Tibial nerve (tissue), 4 donors: ENCODE measurements around the gene CHCHD10. TPM values are rescaled to one million over a fixed set of nuclear protein-coding genes. Genes with fewer than 3 reads are reported as not detected.

Experiments
- DNase-seq, 2 donors: peaks; one replicate each; pipeline ENCODE4 v3.0.0-alpha.2; 2019; ENCODE audit warnings: low spot score in 2 of 2
- H3K27ac ChIP-seq, 4 donors: fragments of 200-600 bp; sonication (generic) in 3 of 4; one replicate each; pipeline ENCODE4 v1.5.1; 2017 to 2019; ENCODE audit warnings: mild to moderate bottlenecking in 1 of 4
- H3K27me3 ChIP-seq, 2 donors: fragments of 200-600 bp; sonication (generic) in 1 of 2; one replicate each; pipeline versions ENCODE4 v1.5.1 to v1.6.0; 2017 to 2019
- H3K36me3 ChIP-seq, 3 donors: fragments of 200-600 bp; sonication (generic); one replicate each; pipeline ENCODE4 v1.5.1; 2018 to 2019
- H3K4me1 ChIP-seq, 4 donors: fragments of 200-600 bp; sonication (generic) in 3 of 4; one replicate each; pipeline ENCODE4 v1.5.1; 2017 to 2019
- H3K4me3 ChIP-seq, 4 donors: fragments of 200-600 bp; sonication (generic) in 3 of 4; one replicate each; pipeline ENCODE4 v1.5.1; 2017 to 2019; ENCODE audit warnings: mild to moderate bottlenecking in 1 of 4, moderate library complexity in 1 of 4
- H3K9me3 ChIP-seq, 4 donors: fragments of 200-600 bp; sonication (generic) in 3 of 4; one replicate each; pipeline ENCODE4 v1.5.1; 2017 to 2019
- EP300 ChIP-seq, 2 donors: sonication (generic); formaldehyde crosslinking; IDR thresholded peaks; one replicate each; pipeline ENCODE4 v1.6.1; 2017; ENCODE audit warnings: antibody characterized with exemption in 2 of 2, mild to moderate bottlenecking in 1 of 2
- POLR2A ChIP-seq, 2 donors: fragments of 450-650 bp; IDR thresholded peaks; one replicate each; pipeline ENCODE4 v1.6.1; 2017; ENCODE audit warnings: antibody characterized with exemption in 2 of 2, mild to moderate bottlenecking in 2 of 2, moderate library complexity in 2 of 2
- whole genome bisulfite sequencing, 2 donors: methylation state at CpG; one replicate each; pipeline ENCODE4 v1.1.5; 2018; 5-methylcytosine and 5-hydroxymethylcytosine counted together
- total RNA-seq, 4 donors: library from RNA; depleted of rRNA; stranded (reverse); fragments of >200 nt; gene quantifications; one replicate each; pipeline ENCODE4 v1.1.0, GENCODE V29; 2016
- TF ChIP-seq, protein P1 (sequence below), 5 experiments: fragments of 200-600 bp in 3 of 5; fragments of 450-650 bp in 2 of 5; sonication (generic) in 3 of 5; IDR thresholded peaks; one replicate each; pipeline ENCODE4 v1.5.1; 2016 to 2019; ENCODE audit warnings: antibody characterized with exemption in 5 of 5, mild to moderate bottlenecking in 3 of 5, moderate library complexity in 2 of 5

The CHCHD10 gene
- total RNA-seq, 4 donors from 2014 or later: 3.7 to 14.0 (median 9.6) TPM; not detected in 1

DNA sequence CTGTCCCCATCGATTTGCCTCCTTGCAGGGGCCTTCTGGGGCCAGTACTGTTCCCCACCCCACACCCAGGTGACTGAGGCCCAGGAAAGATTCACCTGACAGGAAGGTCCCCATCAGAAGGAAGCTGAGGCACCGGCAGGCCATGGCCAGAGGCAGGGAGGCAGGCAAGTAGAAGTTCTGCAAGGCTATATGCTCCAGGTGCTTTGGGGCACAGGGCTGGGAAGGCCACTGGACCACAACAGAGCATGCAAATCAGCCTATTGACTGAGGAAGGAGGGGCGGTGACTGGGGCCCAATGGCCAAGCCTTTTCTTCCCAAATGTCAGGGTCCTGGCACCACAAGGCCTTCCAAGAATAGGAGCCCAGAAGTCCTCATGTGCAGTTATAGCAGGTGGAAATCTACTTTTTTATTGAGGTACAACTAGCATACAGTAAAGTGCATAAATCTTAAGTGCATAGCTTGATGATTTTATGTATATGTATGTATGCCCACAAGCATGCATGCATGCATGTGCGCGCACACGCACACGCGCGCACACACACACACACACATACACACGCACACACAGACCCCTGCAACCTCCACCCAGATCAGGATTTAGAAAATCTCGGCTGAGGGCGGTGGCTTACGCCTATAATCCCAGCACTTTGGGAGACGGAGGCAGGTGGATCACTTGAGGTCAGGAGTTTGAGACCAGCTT lies 13.4 kb downstream of the CHCHD10 start, which contains the start of gene VPREB3:
TSS of gene VPREB3 (minus strand) at position 206 of the 700 bp plus-strand sequence. CDS start at position 144, 62 bp downstream.
- TF ChIP-seq, protein P1, sequence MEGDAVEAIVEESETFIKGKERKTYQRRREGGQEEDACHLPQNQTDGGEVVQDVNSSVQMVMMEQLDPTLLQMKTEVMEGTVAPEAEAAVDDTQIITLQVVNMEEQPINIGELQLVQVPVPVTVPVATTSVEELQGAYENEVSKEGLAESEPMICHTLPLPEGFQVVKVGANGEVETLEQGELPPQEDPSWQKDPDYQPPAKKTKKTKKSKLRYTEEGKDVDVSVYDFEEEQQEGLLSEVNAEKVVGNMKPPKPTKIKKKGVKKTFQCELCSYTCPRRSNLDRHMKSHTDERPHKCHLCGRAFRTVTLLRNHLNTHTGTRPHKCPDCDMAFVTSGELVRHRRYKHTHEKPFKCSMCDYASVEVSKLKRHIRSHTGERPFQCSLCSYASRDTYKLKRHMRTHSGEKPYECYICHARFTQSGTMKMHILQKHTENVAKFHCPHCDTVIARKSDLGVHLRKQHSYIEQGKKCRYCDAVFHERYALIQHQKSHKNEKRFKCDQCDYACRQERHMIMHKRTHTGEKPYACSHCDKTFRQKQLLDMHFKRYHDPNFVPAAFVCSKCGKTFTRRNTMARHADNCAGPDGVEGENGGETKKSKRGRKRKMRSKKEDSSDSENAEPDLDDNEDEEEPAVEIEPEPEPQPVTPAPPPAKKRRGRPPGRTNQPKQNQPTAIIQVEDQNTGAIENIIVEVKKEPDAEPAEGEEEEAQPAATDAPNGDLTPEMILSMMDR (IDR thresholded peaks at IDR 0.05): no peak
- TF ChIP-seq EP300 (IDR thresholded peaks at IDR 0.05): no peak
- TF ChIP-seq POLR2A (IDR thresholded peaks at IDR 0.05): no peak
- H3K36me3 ChIP-seq: no peaks in the 10 kb centered on the region
- 87 to 90% methylated on average over 14 of the region's 14 CpGs for WGBS, 2 donors
- H3K4me1 ChIP-seq: peaks cover 0 to 20% (median 7%) of the 10 kb centered on the region in 4 donors
- H3K27me3 ChIP-seq: no peaks in the 10 kb centered on the region
- peak within 1 kb of the TSS in 1 of 4 donors; percentile 31 for H3K4me3 ChIP-seq
- no peak for DNase-seq
- H3K27ac ChIP-seq: no peak within 1 kb of the TSS
- H3K9me3 ChIP-seq: no peaks in the 10 kb centered on the region

DNA sequence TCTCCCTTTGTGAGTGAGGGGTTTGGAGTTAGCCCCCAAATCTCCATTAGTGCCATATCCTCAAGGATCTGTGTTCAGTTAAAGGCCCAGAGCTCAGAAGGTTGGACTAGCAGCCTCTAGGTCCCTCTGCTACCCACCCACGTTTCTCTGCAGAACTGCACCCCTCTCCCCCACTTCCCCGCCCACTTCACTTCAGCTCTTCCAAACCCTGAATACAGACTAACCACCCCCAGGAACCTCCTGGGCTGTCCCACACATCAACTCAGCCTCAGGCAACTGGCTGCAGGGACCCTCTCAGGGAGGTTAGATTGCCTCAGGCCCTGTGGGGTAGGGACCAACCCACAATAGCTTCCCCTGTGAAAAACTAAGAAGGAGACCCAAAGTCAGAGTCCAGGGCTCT lies 14.4 kb downstream of the CHCHD10 start:
- TF ChIP-seq POLR2A (IDR thresholded peaks at IDR 0.05) (no peak), EP300 (IDR thresholded peaks at IDR 0.05) (no peak)
- TF ChIP-seq, protein P1 (IDR thresholded peaks at IDR 0.05): no peak
- no peak for DNase-seq
- Histone ChIP-seq H3K4me1 (peaks cover 0 to 20% (median 7%) of the 10 kb centered on the region in 4 donors), H3K36me3 (no peaks in the 10 kb centered on the region), H3K4me3 (peak overlapping the region in 1 of 4 donors; percentile 31), H3K27ac (no peak overlapping the region), H3K9me3 (no peaks in the 10 kb centered on the region), H3K27me3 (no peaks in the 10 kb centered on the region)
- 53 to 60% methylated on average over 2 of the region's 2 CpGs for WGBS, 2 donors

DNA sequence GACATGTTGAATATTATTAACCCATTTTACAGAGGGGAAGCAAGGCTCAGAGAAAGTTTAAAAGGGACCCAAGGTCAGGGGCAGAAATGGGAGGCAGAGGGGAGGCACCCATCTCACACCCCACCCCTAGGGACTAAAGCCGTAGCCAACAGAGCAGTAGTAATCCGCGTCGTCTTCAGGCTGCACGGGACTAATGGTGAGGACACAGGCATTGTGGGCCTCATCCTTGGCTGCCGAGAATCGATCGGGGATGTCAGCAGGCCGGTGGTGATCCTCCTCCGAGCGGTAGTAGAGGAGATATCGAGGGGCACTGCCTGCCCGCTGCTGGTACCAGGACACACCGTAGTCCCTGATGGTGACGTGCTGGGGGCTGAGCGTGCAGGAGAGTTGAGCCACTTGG lies 15.0 kb downstream of the CHCHD10 start:
- no peak for TF ChIP-seq POLR2A (IDR thresholded peaks at IDR 0.05)
- TF ChIP-seq, protein P1 (IDR thresholded peaks at IDR 0.05): no peak
- no peak for TF ChIP-seq EP300 (IDR thresholded peaks at IDR 0.05)
- 86 to 92% methylated on average over 15 to 16 of the region's 16 CpGs for WGBS, 2 donors
- H3K4me3 ChIP-seq: peak overlapping the region in 1 of 4 donors; percentile 31
- no peak for DNase-seq
- H3K36me3 ChIP-seq: no peaks in the 10 kb centered on the region
- peaks cover 0 to 20% (median 7%) of the 10 kb centered on the region in 4 donors for H3K4me1 ChIP-seq
- H3K27ac ChIP-seq: no peak overlapping the region
- no peaks in the 10 kb centered on the region for H3K9me3 ChIP-seq
- no peaks in the 10 kb centered on the region for H3K27me3 ChIP-seq

DNA sequence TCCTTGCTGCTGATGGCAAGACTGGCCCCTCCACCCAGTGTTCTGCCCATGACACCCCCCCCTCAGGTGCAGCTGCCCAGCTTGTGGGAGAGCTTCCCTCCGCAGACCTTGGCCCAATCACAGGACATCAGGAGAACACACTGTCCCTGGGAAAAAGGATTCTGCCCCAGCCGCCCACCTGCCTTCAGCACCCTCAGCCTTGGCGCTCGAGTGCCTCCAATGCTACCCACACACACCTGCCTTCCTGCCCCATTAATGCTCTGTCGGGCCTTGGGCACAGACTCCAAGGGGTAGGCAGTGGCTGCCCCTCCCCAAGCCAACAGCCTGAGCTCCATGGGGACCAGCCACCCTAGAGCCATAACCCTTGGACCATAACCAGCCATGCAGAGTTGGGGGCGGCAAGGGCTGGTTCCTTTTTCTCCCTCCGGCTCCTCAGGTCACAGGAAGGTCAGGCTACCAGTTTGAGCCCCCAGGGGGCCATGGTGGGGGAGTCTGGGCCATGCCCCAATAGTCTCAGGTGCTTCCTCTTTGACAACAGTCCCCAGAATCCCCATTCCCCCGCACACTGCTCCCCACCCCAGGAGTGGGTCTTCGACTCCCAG lies 15.6 kb downstream of the CHCHD10 start:
- H3K4me3 ChIP-seq: peak overlapping the region in 2 of 4 donors; percentile 77 to 92
- TF ChIP-seq, protein P1 (IDR thresholded peaks at IDR 0.05): no peak
- TF ChIP-seq POLR2A (IDR thresholded peaks at IDR 0.05) (no peak), EP300 (IDR thresholded peaks at IDR 0.05) (no peak)
- peak overlapping the region in 1 of 4 donors; percentile 95 for H3K27ac ChIP-seq
- H3K4me1 ChIP-seq: peaks cover 0 to 20% (median 7%) of the 10 kb centered on the region in 4 donors
- WGBS, 2 donors: 75 to 85% methylated on average over 5 to 9 of the region's 9 CpGs
- DNase-seq: no peak
- no peaks in the 10 kb centered on the region for H3K36me3 ChIP-seq
- H3K9me3 ChIP-seq: no peaks in the 10 kb centered on the region
- no peaks in the 10 kb centered on the region for H3K27me3 ChIP-seq

DNA sequence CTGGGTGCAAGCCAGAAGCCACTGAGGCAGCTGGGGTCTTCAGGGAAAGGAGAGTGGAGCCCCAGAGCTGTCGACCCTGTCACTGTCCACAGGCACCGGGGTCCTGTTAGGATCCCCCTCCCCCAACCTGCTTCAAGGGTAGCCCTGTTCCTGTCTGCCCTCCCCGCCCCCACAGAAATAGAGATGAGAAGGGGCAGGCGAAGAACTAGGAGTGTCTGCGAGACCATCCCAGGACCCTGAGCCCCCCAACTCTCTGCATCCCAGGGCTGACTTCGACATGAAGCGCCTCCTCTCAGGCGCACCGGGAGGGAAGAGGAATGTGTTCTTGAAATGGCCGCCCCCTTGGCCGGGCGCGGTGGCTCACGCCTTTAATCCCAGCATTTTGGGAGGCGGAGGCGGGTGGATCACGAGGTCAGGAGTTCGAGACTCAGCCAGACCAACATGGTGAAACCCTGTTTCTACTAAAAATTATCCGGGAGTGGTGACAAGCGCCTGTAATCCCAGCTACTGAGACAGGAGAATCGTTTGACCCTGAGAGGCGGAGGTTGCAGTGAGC lies 16.3 kb downstream of the CHCHD10 start:
- no peak for DNase-seq
- TF ChIP-seq, protein P1 (IDR thresholded peaks at IDR 0.05): no peak
- no peak for TF ChIP-seq POLR2A (IDR thresholded peaks at IDR 0.05)
- no peak for TF ChIP-seq EP300 (IDR thresholded peaks at IDR 0.05)
- WGBS, 2 donors: 31 to 34% methylated on average over 20 to 22 of the region's 22 CpGs
- H3K9me3 ChIP-seq: no peaks in the 10 kb centered on the region
- H3K27ac ChIP-seq: peak overlapping the region; percentile 50 to 95 (median 92)
- no peaks in the 10 kb centered on the region for H3K36me3 ChIP-seq
- H3K4me3 ChIP-seq: peak overlapping the region; percentile 53 to 92 (median 68)
- no peaks in the 10 kb centered on the region for H3K27me3 ChIP-seq
- peaks cover 0 to 20% (median 7%) of the 10 kb centered on the region in 4 donors for H3K4me1 ChIP-seq
